ENCODE data around the gene ALX1.

- TF ChIP-seq CTCF (conservative IDR thresholded peaks at IDR 0.05) (no peak), ZFX (IDR thresholded peaks at IDR 0.05) (no peak)
Measured at GRCh38 chr12:85281636-85282312, 1.8 kb downstream of the ALX1 start.

Data from C4-2B (cell line).